Ovary (tissue), 9 donors: Measurements from ENCODE around the gene RGL1. TPM values are rescaled to one million over a fixed set of nuclear protein-coding genes. Genes with fewer than 3 reads are reported as not detected.

Source experiments
- DNase-seq, 5 donors: peaks; one replicate each; pipeline ENCODE4 v3.0.0-alpha.2; 2019 to 2020
- H3K27ac ChIP-seq, 2 donors: fragments of 200-600 bp; one replicate each; pipeline versions ENCODE4 v1.5.1 to v1.8.0; 2019 to 2022
- H3K27me3 ChIP-seq: fragments of 200-600 bp; one replicate; pipeline ENCODE4 v1.8.0; 2022
- H3K36me3 ChIP-seq: fragments of 200-600 bp; sonication (generic); one replicate; pipeline ENCODE4 v1.5.1; 2019
- H3K4me1 ChIP-seq: one replicate; pipeline ENCODE4 v1.8.1; 2013; ENCODE audit warnings: mild to moderate bottlenecking, moderate library complexity; ENCODE audit not compliant: insufficient read depth
- H3K4me3 ChIP-seq: fragments of 200-600 bp; sonication (generic); one replicate; pipeline ENCODE4 v1.5.1; 2017
- H3K9me3 ChIP-seq, 2 donors: fragments of 200-600 bp in 1 of 2; sonication (generic) in 1 of 2; one replicate each; pipeline versions ENCODE4 v1.5.1 to v1.8.1; 2013 to 2019; ENCODE audit warnings: mild to moderate bottlenecking in 1 of 2, moderate library complexity in 1 of 2
- EP300 ChIP-seq: sonication (generic); formaldehyde crosslinking; IDR thresholded peaks from one replicate; pipeline ENCODE4 v1.6.1; 2017; ENCODE audit warnings: antibody characterized with exemption
- POLR2A ChIP-seq: fragments of 450-650 bp; IDR thresholded peaks from one replicate; pipeline ENCODE4 v1.6.1; 2017; ENCODE audit warnings: antibody characterized with exemption, mild to moderate bottlenecking, moderate library complexity
- WGBS, 3 donors: extraction: QIAGEN DNeasy Blood & Tissue Kit in 1 of 3; methylation state at CpG; one replicate each; pipeline versions ENCODE4 v1.1.5 to v1.1.7; 2013 to 2017; 5-methylcytosine and 5-hydroxymethylcytosine counted together
- intact Hi-C, 4 donors: fragments of 100-400 bp; cut with DNase I; formaldehyde crosslinking; loops; one replicate each; pipeline versions ENCODE4 v1.11.0 to v1.15.1; 2022 to 2023
- polyA plus RNA-seq, 2 donors: library from polyadenylated mRNA; stranded (reverse); fragments of 200-250 nt in 1 of 2; fragments of 350-450 nt in 1 of 2; fragmentation: Illumina TruSeq in 1 of 2; extraction: RNeasy Lipid Tissue Mini Kit (QIAGEN cat#74804) in 1 of 2; gene quantifications; one replicate each; pipeline ENCODE4 v1.2.3, GENCODE V29; 2013 to 2014
- total RNA-seq, 7 donors: library from RNA; depleted of rRNA in 2 of 7; stranded (reverse); fragments of >200 nt in 2 of 7; fragmentation: NEBNext Ultra II Directional in 3 of 7; extraction: Animal tissue kit (Norgen Biotek cat#: 25700) in 3 of 7; gene quantifications; one replicate each; pipeline versions ENCODE4 v1.1.0 to v1.2.4, GENCODE V29; 2016 to 2023
- TF ChIP-seq, protein P1 (sequence below), 3 donors: fragments of 450-650 bp in 2 of 3; fragments of 200-600 bp in 1 of 3; IDR thresholded peaks; one replicate each; pipeline versions ENCODE4 v1.5.1 to v1.8.0; 2016 to 2022; ENCODE audit warnings: antibody characterized with exemption in 3 of 3, mild to moderate bottlenecking in 1 of 3
- donor health status: DM: no; HTN: no; CAD: no; lungs with moderate emphysema.
- donor health status: DM: no; HTN: no; CAD: no.
- donor health status: Bipolar disorder and iron deficiency.
- donor health status: DM: yes; HTN: yes; CAD: no.
- donor health status: DM: no; HTN: no; CAD: no.
- donor health status: DM: yes; HTN: yes; CAD: no.

The RGL1 gene
- total and polyA plus RNA-seq, 9 donors, result 14.3 to 61.6 (median 25.7) TPM

DNA sequence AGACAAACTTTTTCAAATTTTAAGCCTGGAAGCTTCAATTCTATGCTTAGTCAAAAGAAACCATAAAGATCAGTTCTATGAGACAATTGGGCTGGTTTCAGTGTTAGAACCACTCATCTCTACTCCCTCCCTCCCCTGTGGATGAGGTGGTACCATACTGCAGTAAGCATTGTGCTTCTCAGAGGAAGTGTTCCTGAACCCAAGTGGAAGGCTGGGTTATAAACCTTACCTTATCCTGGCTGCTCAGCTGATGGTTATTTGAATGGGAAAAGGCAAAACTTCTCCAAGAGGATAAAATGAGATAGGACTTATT, 34.1 kb upstream of the RGL1 start:
- H3K27ac ChIP-seq, result no peak overlapping the region
- H3K4me3 ChIP-seq, result no peak overlapping the region
- intact Hi-C loops, result no loop called here

DNA sequence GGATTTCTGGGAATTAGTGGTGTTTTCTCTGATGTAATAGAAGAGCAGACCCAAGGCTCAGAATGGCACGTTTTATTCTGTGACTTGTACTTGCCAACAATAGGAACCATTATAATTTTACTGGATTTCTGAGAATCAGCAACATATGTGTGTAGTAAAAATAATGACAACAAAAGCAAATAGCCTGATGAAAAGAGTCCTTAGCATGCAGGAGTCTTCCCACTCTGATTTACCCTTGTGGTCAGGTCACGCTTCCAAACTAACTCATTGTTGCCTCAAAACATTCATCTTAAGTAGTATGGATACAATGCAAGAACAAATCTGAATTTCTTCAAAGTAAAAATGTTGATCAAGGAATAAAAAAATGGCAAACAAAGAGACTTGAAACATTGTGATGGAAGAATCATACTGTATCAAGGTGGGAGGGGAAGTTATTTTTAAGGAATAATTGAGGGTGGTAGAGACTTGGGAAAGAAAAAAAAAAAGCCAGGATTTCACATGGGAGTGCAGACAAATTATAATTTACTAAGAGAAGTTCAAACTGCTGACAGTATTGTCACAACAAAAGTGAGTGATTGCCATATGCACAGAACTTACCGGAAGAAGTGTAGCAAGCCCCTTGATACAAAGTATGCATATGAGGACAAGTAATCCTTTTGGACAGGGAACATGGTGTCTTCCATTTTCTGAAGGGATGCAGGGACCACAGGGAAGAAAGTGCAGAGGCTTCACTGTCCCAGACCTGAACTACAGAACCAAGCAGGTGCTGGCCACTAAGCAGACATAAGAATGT, 31.2 kb upstream of the RGL1 start:
- no peaks in the 10 kb centered on the region for H3K9me3 ChIP-seq
- 78 to 83% (median 81%) methylated on average over 3 of the region's 3 CpGs for WGBS, 3 donors
- no peaks in the 10 kb centered on the region for H3K4me1 ChIP-seq
- intact Hi-C loops, result no loop called here
- TF ChIP-seq, protein P1, sequence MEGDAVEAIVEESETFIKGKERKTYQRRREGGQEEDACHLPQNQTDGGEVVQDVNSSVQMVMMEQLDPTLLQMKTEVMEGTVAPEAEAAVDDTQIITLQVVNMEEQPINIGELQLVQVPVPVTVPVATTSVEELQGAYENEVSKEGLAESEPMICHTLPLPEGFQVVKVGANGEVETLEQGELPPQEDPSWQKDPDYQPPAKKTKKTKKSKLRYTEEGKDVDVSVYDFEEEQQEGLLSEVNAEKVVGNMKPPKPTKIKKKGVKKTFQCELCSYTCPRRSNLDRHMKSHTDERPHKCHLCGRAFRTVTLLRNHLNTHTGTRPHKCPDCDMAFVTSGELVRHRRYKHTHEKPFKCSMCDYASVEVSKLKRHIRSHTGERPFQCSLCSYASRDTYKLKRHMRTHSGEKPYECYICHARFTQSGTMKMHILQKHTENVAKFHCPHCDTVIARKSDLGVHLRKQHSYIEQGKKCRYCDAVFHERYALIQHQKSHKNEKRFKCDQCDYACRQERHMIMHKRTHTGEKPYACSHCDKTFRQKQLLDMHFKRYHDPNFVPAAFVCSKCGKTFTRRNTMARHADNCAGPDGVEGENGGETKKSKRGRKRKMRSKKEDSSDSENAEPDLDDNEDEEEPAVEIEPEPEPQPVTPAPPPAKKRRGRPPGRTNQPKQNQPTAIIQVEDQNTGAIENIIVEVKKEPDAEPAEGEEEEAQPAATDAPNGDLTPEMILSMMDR (IDR thresholded peaks at IDR 0.05), result no peak
- TF ChIP-seq EP300 (no peak), POLR2A (no peak)
- H3K27ac ChIP-seq, result no peak overlapping the region
- H3K4me3 ChIP-seq, result no peak overlapping the region
- DNase-seq, result no peak
- H3K27me3 ChIP-seq, result no peaks in the 10 kb centered on the region
- H3K36me3 ChIP-seq, result no peaks in the 10 kb centered on the region

More for the DNA sequence above, 34.1 kb upstream of the RGL1 start:
- Histone ChIP-seq H3K27me3 (no peaks in the 10 kb centered on the region), H3K36me3 (no peaks in the 10 kb centered on the region), H3K4me1 (no peaks in the 10 kb centered on the region), H3K9me3 (no peaks in the 10 kb centered on the region)
- TF ChIP-seq POLR2A (no peak), EP300 (no peak)
- TF ChIP-seq, protein P1 (IDR thresholded peaks at IDR 0.05), result no peak
- no peak for DNase-seq

DNA sequence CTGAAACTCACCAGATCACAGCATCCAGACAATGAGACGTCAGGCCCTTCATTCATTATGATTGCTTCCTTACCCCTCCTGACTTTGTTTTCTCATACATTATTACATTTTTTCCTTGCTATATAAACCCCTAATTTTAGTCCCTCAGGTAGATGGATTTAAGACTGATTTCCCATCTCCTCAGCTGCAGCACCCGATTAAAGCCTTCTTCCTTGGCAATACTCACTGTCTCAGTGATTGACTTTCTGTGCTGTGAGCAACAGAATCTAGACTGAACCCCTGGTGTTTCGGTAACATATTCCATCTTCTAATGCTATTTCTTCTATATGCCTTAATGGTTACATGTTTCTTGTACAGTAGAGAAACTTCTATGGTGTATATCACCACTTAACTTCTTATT, 30.0 kb upstream of the RGL1 start:
- no peak for DNase-seq
- Histone ChIP-seq H3K9me3 (no peaks in the 10 kb centered on the region), H3K27me3 (no peaks in the 10 kb centered on the region), H3K4me3 (no peak overlapping the region), H3K4me1 (no peaks in the 10 kb centered on the region), H3K36me3 (no peaks in the 10 kb centered on the region), H3K27ac (no peak overlapping the region)
- TF ChIP-seq EP300 (no peak), POLR2A (no peak)
- TF ChIP-seq, protein P1 (IDR thresholded peaks at IDR 0.05), result no peak
- 94 to 98% (median 97%) methylated on average over 3 of the region's 3 CpGs for WGBS, 3 donors
- intact Hi-C loops, result no loop called here

DNA sequence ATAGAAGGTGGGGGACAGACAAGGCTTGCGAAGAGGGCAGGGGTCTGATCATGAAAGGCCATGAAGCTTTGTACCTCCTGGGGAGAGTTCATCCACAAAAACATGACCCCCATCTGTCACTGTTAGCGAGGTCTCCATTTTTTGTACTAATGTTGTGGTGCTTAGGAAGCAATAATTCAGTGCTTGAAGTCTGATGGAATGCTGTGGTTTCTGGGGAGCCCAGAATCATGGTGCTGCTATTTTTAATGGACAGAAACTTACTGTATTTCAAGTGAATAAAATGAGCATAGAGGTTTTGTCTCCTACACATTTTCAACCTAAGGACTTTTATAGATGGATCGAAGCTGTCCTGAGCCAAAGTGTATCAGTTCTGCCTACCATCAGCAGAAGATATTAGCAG, 28.2 kb upstream of the RGL1 start:
- no peaks in the 10 kb centered on the region for H3K4me1 ChIP-seq
- intact Hi-C loops, result no loop called here
- H3K27ac ChIP-seq, result no peak overlapping the region
- DNase-seq, result no peak
- no peak overlapping the region for H3K4me3 ChIP-seq
- TF ChIP-seq POLR2A, result no peak
- WGBS, 3 donors, result 87 to 92% (median 88%) methylated on average over 3 of the region's 3 CpGs
- H3K27me3 ChIP-seq, result no peaks in the 10 kb centered on the region
- H3K36me3 ChIP-seq, result no peaks in the 10 kb centered on the region
- H3K9me3 ChIP-seq, result no peaks in the 10 kb centered on the region

DNA sequence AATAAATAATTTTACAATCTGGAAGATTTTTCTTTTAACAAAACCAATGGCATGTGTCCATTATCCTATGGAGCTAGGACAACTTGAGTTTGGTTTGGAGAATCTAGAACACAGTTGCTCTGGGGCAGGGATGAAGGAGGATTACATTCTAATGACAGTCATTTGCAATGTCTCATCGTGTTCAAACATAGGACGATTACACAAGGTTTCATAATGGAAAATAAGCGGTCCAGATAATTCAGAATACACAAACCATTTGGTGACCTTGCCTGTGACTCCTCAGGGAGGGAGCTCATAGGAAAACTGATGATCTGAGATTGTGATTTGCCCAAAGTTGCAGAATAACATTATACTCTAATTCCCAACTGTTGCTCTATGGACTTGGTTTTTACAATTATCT, 27.6 kb upstream of the RGL1 start:
- Histone ChIP-seq H3K27me3 (no peaks in the 10 kb centered on the region), H3K4me3 (no peak overlapping the region), H3K36me3 (no peaks in the 10 kb centered on the region), H3K9me3 (no peaks in the 10 kb centered on the region), H3K4me1 (no peaks in the 10 kb centered on the region), H3K27ac (no peak overlapping the region)
- 69 to 78% (median 78%) methylated on average over 3 of the region's 3 CpGs for WGBS, 3 donors
- intact Hi-C loops, result no loop called here
- TF ChIP-seq EP300, result no peak
- TF ChIP-seq, protein P1 (IDR thresholded peaks at IDR 0.05), result no peak
- no peak for TF ChIP-seq POLR2A
- no peak for DNase-seq
